GM19351 (cell line): ENCODE results near the gene MAN1A2.

ENCODE experiments used
- ATAC-seq: cut with Tn5 transposase; IDR thresholded peaks from one replicate; pipeline ENCODE4 v1.9.1; 2021; ENCODE audit warnings: mild to moderate bottlenecking, moderate library complexity; ENCODE audit not compliant: unreplicated experiment

Gene MAN1A2

DNA sequence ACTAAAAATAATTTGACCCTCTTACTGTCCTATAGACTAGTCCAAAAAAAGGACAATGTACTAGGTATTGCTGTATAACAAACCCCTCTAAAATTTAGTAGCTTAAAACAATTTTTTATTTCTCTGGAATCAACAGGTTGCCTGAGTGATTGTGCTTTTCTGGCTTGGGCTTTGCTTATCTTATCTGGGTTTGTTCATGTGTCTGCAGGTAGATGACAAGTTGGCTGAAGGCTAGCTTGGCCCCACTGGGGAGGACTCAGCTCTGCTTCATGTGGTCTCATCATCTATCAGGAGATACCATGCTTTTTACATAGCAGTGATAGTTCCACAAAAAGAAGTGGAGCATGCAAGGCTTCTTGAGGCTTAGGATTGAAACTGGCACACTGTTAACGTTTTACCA is 114.2 kb downstream of the MAN1A2 start:
- no peak for ATAC-seq

DNA sequence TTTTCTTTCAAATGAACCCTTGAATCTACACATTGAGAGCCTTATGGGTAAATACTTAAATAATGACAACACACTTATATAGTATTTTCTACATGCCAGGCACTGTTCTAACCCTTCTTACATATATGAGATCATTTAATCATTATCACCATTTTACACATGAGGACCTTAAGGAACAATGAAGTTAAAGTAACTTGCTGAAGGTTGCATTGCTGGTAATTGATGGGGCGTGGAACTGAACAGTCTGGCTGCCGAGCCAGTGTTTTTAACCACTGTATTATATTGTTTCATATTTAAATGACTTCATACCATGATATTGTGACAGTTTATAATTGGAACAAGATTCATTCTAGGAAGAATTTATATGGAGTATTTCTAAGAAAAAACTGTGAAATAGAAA is 126.7 kb downstream of the MAN1A2 start:
- no peak for ATAC-seq

DNA sequence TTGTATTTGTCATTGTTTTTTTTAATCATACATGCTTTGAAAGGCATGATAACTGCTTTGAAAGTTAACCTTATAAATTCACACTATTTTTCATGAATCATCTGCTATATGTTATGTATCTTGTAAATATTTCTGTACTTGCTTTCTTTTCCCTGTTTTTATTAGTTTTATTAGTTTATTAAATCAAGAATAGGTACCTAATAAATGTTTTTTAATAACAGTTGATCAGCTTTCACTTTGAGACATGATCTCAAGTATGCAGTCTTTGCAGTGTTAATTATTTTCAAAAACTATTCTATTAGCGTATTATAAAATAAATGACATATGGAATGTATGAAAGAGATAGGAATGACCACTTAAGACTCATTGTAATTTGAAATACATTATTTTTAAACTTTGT is 127.8 kb downstream of the MAN1A2 start:
- ATAC-seq: no peak

DNA sequence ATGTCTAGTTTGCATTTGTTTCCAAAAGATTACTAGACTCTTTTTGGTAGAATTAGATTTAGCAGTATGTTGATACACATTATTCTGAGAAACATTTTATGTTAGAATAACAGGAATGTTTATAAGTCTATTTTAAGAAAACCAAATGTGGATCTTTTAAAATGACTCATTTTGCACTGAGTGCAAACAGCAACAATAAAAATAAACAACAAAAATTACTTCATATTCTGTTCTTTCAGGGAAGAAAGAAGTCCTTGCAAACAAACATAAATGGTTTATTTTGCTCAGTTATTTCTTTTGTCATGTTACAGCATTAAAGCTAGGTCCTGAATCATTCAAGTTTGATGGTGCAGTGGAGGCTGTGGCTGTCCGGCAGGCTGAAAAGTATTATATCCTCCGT is 131.8 kb downstream of the MAN1A2 start:
- ATAC-seq: no peak

DNA sequence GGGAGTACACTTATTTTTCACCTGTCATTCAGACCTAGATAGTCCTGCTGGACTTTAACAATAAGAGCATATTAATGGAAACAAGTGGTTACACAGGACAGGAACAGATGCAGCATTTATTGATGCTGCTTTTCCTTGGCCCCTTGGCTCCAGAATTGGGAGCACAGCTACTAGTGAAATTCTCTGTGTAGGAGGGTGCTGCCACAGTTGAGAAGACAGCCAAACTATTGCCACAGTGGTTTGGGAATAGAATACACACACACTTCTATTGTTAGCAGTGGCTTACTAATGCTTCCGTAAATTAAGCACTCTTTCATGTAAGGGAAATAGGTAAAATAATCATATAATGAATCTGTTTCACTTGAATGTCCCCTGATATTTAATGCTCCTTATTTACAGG is 133.3 kb downstream of the MAN1A2 start:
- no peak for ATAC-seq

DNA sequence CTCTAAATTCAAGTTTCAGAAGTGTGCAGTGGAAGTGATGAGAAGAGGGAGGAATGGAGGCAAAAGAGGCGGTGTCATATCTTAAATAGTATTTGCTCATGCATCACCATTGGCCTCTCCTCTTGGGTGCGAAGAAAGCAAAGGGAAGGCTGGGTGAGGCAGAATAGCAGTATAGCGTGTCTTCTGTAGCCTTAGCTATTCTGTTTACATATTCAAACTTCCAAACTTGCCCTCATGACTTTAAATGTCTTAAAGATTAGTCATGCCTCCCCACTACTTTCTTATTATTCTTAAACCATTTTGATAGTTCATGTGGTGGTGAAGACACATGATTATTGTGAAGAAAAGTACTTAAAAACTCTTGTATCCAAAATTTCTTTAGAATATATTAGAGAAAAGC is 134.0 kb downstream of the MAN1A2 start:
- no peak for ATAC-seq

DNA sequence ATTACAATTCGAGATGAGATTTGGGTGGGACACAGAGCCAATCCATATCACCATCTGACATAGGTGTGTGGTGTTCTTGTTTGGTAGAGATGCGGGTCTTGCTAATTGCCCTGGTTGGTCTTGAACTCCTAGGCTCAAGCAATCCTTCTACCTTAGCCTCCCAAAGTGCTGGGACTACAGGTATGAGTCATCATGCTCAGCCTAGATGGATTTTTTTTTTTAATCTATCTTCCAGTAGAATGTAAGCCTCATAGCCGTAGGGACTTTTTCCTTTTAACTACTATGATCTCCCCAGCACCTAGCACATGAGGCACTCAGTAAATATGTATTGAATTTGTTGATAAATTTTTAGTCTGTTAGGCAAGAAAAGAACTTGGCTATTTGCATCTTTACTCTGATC is 144.0 kb downstream of the MAN1A2 start:
- no peak for ATAC-seq

DNA sequence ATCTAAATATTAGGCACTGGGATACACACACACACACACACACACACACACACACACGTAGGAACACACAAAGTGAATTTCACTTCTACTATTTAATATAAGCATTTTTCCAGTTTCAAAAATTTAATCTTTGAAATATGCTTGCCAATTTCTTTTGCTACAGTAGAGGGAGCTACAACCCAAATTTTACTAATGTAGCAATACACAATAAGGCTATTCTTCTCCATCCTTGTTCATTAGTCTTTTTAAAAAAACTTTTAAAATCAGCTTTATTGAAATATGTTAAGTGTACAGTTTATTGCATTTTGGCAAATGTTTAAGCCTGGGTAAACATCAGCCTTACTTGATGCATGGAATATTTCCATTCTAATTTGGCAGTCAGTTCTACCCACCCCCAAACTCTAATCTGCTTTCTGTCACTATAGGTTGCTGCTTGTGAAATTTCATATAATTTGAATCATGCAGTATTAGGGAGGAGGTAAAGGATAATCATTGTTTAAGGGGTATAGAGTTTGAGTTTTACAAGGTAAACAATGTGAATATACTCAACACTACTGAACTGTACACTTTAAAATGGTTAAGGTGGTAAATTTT is 145.6 kb downstream of the MAN1A2 start:
- no peak for ATAC-seq

DNA sequence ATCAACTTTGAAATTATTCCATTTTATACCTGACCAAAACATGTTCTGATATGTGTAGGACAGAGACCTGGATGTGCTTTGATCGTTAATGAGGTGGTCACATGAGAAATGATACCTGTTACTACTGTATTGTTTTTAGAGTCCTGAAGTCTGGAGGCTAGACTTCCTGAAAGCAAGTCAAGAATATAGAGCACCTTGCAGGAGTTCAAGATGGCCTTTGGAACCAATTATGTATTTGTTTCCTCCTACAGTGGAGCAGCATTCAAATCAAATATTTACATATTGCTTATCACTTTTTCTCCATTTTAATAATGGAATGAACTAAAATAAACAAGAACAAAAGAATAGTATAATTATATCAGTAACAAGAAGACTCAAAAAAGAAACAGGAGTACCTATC is 155.9 kb downstream of the MAN1A2 start:
- ATAC-seq: no peak

DNA sequence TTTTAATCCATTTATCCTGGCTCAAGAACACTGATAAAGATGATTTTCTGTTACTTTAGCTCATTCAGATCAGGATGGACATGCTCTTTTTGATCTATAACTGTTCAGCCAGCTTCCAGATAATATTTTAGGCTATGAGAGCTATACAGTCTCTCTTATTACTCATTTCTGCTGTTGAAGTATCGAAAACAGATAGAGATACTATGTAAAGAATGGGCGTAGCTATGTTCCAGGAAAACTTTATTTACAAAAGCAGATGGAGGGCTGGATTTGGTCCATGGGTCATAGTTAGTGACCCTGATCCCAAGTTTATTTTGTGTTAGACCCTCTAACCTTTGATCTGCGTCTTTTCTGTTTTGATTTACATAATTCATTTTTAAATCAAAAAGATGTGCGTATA is 159.8 kb downstream of the MAN1A2 start:
- no peak for ATAC-seq

DNA sequence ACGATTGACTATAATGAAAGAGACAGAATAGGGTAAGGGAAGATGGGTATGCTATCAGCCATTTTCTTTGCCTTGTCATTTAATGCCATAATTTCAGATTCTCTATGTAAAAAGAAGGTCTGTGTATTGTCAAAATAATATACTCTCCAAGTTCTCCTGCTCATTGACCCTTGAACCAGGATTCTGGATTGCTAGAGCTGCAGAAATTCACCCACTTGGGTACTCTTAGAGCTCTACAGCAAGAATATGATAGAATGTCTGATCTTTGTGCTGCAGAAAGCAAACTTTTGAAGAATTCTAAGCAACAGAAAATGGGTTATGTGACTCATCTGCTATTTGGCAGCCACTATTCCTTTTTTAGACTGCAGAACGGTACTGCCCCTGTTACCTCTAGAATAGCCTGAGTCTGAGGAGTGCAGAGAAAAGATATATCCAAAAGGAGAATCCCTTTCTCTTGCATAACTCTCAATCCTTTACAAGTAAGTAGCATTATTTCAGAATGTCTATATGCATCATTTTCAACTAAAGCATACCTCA is 160.4 kb downstream of the MAN1A2 start:
- ATAC-seq: no peak

DNA sequence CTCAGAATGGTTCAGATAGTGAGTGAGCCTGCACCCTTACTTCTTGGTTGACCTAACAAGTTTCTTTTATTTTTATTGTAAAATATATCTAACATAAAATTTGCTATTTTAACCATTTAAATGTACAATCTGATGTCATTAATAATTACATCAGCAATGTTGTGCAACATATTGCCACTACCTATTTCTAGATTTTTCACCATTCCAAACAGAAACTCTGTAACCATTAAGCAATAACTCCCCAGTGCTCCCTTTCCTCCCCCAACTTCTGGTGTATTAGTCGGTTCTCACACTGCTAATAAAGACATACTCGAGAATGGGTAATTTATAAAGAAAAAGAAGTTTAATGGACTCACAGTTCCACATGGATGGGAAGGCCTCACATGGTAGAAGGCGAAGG is 162.4 kb downstream of the MAN1A2 start:
- ATAC-seq: no peak

DNA sequence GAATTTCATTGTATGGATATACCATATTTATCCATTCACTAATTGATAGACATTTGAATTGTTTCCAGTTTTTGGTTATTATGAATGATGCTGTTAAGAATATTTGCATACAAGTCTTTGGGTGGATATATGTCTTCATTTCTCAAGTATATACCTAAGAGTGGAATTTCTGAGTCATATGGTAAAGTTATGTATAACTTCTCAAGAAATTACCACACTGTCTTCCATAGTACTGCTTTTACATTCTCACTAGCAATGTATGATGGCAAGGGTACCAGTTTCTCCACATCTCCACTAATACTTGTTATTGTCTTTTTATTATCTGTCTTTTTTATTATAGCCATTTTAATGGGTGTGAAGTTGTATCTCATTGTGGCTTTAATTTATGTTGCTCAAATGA is 164.0 kb downstream of the MAN1A2 start:
- ATAC-seq: no peak

DNA sequence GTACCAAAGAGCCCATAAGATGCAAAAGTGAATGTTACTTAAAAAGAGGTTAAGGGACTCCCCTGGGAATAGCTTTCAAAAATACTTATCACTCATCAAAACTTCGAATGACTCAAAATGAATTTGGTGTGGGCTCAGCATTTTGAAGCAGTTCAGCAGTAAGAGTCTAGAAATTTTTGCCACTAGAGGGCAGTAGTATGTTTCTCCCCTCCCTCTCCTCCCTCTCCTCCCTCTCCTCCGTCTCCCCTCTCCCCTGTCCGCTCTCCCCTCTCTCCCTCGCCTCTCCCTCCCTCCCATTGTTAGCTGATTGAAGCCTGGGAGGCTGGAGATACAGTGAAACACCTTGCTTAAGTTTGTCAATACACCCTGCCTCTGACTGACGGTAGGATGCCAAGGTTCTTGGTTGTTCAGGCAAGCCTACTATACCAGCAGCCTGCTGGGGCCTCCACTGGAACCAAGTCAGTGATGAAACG is 167.8 kb downstream of the MAN1A2 start:
- ATAC-seq: peak; percentile 75

DNA sequence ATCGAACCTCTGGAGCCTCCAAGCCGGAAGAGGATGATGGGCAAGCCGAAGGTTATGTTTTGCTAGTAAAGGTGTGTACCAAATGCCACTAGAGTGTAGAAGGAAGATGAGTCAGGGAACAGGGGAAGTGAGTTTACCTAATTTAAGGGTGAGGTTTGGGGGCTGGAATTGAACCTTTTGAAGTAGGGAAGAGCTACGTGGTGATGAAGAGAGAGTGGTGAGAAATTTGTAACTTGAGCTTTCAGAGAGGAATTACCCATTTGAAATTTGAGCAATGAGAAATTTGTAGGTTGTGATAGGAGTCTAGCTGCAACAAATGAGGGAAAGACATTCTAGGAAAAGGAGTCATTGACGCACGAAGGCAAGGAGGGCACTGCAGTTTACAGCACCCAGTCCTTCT is 168.6 kb downstream of the MAN1A2 start:
- ATAC-seq: no peak

DNA sequence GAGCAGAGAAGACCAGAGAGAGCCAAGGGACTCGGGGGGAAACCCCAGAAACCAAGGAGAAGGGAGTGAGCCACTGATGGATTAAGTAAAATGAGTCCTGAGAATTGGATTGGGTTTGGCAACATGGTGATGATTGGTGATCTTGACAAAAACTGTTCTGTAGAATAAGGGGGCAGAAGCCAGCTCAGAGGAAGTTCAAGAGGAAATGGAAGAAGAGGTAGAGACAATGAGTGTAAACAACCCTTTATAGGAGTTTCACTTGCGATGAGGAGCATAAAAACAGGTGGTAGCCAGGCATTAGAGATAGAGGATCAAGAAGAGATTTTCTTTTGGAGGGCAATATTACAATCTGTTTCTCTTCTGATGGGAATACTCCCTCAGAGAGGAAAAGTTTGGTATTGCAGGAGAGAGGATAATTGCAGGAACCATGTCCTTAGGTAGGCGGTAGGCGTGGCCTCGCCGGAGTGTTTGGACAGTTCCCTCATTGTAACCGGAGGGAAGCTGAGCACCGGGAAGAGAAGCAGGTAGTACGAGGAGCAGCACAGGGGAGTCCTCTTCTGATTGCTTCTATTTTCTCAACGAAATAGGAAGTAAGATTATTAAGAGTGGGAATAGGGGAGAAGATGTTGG is 170.2 kb downstream of the MAN1A2 start:
- no peak for ATAC-seq

DNA sequence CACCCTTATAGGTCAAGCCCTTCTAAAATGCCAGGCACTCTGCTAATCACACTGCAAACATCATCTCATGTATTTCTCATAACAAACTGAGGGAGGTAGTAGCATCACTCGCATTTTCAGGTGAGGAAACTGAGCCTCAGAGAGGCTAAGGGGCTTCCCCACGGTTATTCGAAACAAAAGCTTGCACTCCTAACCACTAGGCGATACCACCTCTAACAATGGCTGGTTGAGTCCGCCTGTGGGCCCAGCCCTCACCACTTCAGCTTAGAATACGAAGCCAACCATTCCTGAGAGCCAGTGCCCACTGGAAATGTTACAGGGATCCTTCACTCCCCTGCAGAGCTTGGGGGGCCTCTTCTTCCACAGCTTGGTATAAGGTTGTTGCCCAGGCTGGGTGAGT is 173.3 kb downstream of the MAN1A2 start:
- ATAC-seq: no peak

DNA sequence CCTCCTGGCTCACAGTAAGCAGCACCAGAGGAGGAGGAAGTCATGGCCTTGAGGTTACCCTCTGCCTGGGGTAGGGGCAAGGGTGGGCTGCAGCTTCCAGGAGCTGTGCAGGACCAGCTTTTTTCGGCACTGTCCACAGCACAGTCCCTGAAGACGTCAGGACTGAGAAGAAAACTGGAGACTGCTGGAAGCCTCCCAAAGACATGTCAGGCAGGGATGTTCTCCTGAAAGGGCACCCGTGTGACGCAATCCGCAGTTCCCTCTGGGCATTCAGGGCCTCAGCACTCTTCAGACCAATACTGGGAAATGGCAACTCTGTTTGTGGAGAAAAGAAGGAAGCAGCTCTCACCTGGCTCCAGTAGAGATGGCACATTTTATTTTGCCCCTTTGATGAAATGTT is 173.8 kb downstream of the MAN1A2 start:
- no peak for ATAC-seq

DNA sequence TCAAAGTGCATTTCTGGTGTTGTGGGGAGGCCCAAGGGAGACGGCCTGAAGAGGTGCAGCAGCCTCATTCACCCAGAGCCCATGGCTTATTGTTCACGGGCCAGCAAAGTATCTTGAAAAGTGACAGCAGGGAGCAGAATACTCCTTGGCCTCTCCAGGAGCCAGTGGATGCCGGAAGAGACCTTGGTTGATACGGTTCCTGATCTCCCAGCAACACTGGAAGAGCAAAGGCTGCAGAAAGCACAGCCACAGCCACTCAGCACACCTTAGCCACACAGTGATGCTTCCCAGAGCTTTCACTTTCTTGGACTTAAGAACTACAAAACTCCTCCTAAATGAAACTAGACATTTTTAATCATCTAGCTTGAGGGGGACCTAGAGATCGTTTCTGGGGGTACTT is 174.3 kb downstream of the MAN1A2 start:
- no peak for ATAC-seq

DNA sequence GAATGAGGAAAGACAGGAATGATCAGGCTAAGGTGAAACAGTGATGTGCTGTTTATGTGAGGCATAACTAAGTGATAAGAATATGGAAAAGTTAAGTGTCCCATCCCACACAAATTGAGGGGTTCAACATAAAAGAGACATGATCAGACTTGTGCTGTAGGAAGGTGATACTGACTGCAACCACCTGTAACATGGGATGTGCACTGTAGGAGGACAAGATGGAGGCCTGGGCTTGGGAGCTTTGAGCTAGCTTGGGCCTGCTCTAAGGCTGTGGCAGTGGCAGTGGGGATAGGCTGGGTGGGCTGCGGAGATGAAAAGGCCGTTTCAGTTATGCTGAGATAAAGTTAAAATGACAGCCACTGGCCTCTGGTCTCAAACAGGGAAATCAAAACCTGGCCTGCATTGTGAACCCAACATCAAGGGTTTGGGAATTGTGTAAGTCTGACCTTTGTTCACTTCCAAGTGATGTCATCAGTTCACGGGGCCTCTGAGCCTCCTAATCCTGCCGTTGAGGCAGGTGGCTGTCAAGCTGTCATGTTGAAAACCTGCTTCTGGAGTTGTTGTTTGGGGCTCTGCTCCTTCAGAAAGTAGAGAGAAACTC is 177.4 kb downstream of the MAN1A2 start:
- ATAC-seq: no peak

DNA sequence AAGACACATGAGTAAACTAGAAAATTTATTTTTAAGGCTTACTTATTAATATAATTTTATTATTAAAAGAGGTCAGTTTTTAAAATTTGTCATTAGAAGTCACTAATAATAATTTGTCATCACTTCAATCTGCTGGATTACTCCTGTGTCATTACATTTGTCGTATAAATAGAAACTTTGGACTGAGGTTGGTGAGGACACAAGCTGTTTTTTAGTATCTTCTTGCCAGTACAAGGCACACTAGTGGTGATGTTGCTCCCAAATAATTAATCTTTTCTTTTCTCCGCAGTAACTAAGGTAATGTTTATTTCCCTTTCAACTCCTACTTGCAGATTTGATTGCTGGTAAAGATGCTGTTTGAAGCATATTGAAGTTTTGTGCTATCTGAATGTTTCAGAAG is 179.2 kb downstream of the MAN1A2 start:
- ATAC-seq: no peak

DNA sequence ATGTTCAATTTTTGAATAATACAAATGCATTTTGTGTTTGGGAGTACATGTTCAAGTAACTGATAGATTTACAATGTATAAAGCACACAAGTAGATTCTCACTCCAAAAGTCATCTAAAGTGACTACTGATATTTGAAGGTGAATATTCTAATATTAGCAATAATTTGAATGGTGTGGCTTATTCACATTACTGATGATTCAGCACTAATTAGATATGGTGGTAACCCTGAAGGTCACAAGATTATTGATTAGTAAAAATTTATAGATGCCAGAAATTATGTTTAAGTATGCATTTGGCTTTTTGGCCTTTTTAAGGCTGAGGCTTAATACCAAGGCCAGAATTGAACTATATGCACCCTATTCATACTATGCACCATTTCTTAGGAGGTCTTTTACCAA is 186.2 kb downstream of the MAN1A2 start:
- no peak for ATAC-seq
